K562 (cell line): Measurements from ENCODE around the gene PHKG1. TPM values are rescaled to one million over a fixed set of nuclear protein-coding genes. Genes with fewer than 3 reads are reported as not detected.

Experiments used
- C11orf30 ChIP-seq: fragments of 450-650 bp; IDR thresholded peaks from 2 replicates; pipeline ENCODE4 v1.6.1; 2016; ENCODE audit warnings: low read depth, mild to moderate bottlenecking
- E2F3 ChIP-seq: fragments of 250-450 bp; sonication (Bioruptor Pico); IDR thresholded peaks from 2 replicates; pipeline ENCODE4 v1.4.0; 2020; ENCODE audit warnings: mild to moderate bottlenecking
- ETS2 ChIP-seq: IDR thresholded peaks from 2 replicates; pipeline ENCODE4 v1.6.1; 2016; ENCODE audit warnings: borderline replicate concordance, missing genetic modification characterization, mild to moderate bottlenecking, moderate library complexity, missing compliant biosample characterization; ENCODE audit not compliant: poor library complexity, severe bottlenecking
- FOS ChIP-seq: IDR thresholded peaks from 3 replicates; pipeline ENCODE4 v1.6.1; 2011; ENCODE audit not compliant: insufficient read length; ENCODE audit errors: extremely low read depth
- HLTF ChIP-seq: fragments of 450-650 bp; IDR thresholded peaks from 2 replicates; pipeline ENCODE4 v1.6.1; 2016
- MCM5 ChIP-seq: fragments of 450-650 bp; IDR thresholded peaks from 2 replicates; pipeline ENCODE4 v1.6.1; 2016; ENCODE audit warnings: low read depth
- NR2C1 ChIP-seq, 2 experiments: fragments of 450-650 bp; IDR thresholded peaks; 2 replicates each; pipeline ENCODE4 v1.6.1; 2017; ENCODE audit warnings: mild to moderate bottlenecking in 2 of 2, antibody characterized with exemption in 1 of 2, inconsistent platforms in 1 of 2, missing compliant biosample characterization in 1 of 2, missing genetic modification characterization in 1 of 2
- RFX5 ChIP-seq: IDR thresholded peaks from 2 replicates; pipeline ENCODE4 v1.6.1; 2011; ENCODE audit warnings: low read depth, mild to moderate bottlenecking, improper control_type of control experiment, low read length
- SP1 ChIP-seq: sonication (generic); formaldehyde crosslinking; IDR thresholded peaks from 2 replicates; pipeline ENCODE4 v1.8.1; 2022; ENCODE audit warnings: mild to moderate bottlenecking, missing genetic modification reagents
- SRSF3 ChIP-seq: fragments of 200-400 bp; formaldehyde crosslinking; IDR thresholded peaks from 2 replicates; pipeline ENCODE4 v1.6.1; 2016; ENCODE audit warnings: mild to moderate bottlenecking, low read length, moderate library complexity; ENCODE audit not compliant: insufficient read depth
- TCFL5 ChIP-seq: fragments of 250-450 bp; sonication (Bioruptor Pico); conservative IDR thresholded peaks from 2 replicates; pipeline ENCODE4 v1.6.1; 2021; ENCODE audit warnings: mild to moderate bottlenecking, moderate library complexity, matching md5 sums
- ZC3H8 ChIP-seq: fragments of 450-650 bp; IDR thresholded peaks from 2 replicates; pipeline ENCODE4 v1.6.1; 2017
- ZFX ChIP-seq: sonication (generic); formaldehyde crosslinking; IDR thresholded peaks from 2 replicates; pipeline ENCODE4 v1.8.0; 2022; ENCODE audit warnings: mild to moderate bottlenecking, missing genetic modification reagents, moderate library complexity
- ZKSCAN8 ChIP-seq: fragments of 200-800 bp; sonication (Bioruptor generic); IDR thresholded peaks from 2 replicates; pipeline ENCODE4 v1.6.1; 2016; ENCODE audit warnings: missing genetic modification characterization, missing compliant biosample characterization
- ZNF644 ChIP-seq: fragments of 200-800 bp; sonication (Bioruptor generic); IDR thresholded peaks from 2 replicates; pipeline ENCODE4 v1.6.1; 2016; ENCODE audit warnings: low read depth, missing genetic modification characterization, missing compliant biosample characterization
- polyA plus RNA-seq, 8 experiments: library from polyadenylated mRNA; depleted of rRNA in 4 of 8; stranded (reverse) in 5 of 8; unstranded in 3 of 8; fragments of >200 nt; fragmentation: Nextera tagmentation in 2 of 8; fragmentation: Illumina TruSeq in 1 of 8; extraction: Ambion mirVana in 2 of 8; extraction: Trizol in 1 of 8; gene quantifications; 2 replicates each; pipeline versions ENCODE4 v1.2.1 to v1.2.3, GENCODE V29; 2011 to 2014; ENCODE audit warnings: inconsistent platforms in 1 of 8, missing spikeins in 1 of 8
- total RNA-seq, 7 experiments: library from RNA; depleted of rRNA in 6 of 7; stranded (reverse); fragments of >200 nt in 6 of 7; fragmentation: Illumina TruSeq in 2 of 7; extraction: Trizol in 2 of 7; gene quantifications; 2 replicates each; pipeline versions ENCODE4 v1.2.1 to v1.2.3, GENCODE V29; 2011 to 2021; ENCODE audit warnings: low replicate concordance in 1 of 7
- TF ChIP-seq, protein P1 (sequence below): IDR thresholded peaks from 3 replicates; pipeline ENCODE4 v1.6.1; 2011; ENCODE audit warnings: borderline replicate concordance, mild to moderate bottlenecking, moderate library complexity; ENCODE audit not compliant: insufficient read length; ENCODE audit errors: extremely low read depth
- TF ChIP-seq, protein P2 (sequence below): fragments of 450-650 bp; formaldehyde crosslinking; IDR thresholded peaks from 2 replicates; pipeline ENCODE4 v1.4.0; 2020; ENCODE audit warnings: mild to moderate bottlenecking
- TF ChIP-seq, protein P3 (sequence below), 2 experiments: IDR thresholded peaks; 2 replicates each; pipeline ENCODE4 v1.6.1; 2011; ENCODE audit warnings: borderline replicate concordance in 1 of 2, control low read depth in 1 of 2, low read depth in 1 of 2, low read length in 1 of 2, mild to moderate bottlenecking in 1 of 2, mixed read lengths in 1 of 2, moderate library complexity in 1 of 2; ENCODE audit not compliant: insufficient read depth in 1 of 2, insufficient read length in 1 of 2, poor library complexity in 1 of 2, severe bottlenecking in 1 of 2; ENCODE audit errors: extremely low read depth in 1 of 2
- TF ChIP-seq, protein P4 (sequence below): fragments of 450-650 bp; IDR thresholded peaks from 2 replicates; pipeline ENCODE4 v1.6.1; 2016; ENCODE audit warnings: missing biosample characterization, missing genetic modification characterization
- TF ChIP-seq, protein P5 (sequence below): fragments of 450-650 bp; formaldehyde crosslinking; IDR thresholded peaks from 2 replicates; pipeline ENCODE4 v1.4.0; 2022; ENCODE audit warnings: missing genetic modification characterization

PHKG1 gene
- total and polyA plus RNA-seq, 9 of the 15 experiments (the other 6 are each of a cell fraction or from before 2014, with no cell fraction given), result 0.10 to 0.83 (median 0.46) TPM

DNA sequence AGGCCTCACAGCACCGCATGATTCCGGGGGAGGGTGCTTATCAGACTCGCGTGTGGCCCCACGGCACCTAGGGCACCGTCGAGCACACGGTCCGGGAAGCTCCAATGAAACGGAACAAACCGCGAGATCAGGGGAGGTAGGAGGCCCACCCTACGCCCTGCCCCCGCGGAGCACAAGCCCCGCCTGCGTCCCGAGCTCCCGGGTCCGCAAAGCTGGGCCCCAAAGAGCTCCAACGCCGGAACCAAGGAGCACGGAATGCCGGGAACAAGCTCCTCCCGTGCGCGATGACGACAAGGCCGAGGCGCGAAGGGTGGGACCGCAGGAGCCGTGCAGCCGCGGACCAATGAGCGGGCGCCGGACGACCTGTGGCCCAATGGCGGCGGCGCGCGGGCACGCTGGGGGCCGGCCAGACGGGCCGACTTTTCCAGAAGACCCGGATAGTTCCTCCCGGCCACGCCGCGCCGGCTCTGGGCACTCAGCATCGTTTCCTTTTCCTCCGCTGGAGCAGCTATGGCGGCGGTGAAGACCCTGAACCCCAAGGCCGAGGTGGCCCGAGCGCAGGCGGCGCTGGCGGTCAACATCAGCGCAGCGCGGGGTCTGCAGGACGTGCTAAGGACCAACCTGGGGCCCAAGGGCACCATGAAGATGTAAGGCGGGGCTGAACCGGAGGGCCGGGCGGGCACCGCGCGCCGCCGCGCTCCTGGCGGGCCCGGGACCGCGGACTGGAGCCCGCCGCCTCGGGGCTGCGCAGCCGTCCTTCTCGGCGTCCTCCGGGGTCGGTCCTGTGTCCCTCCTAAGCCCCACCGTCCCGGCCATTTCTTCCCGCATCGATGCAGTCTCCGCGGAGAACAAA is 41.2 kb downstream of the PHKG1 start, which contains the start of the genes CCT6A and PSPH (continued):
- no peak for TF ChIP-seq RFX5
- peak; percentile 98 for TF ChIP-seq ZFX (CRISPR knock-in tag)
- TF ChIP-seq ZNF644 (tag), result no peak
- TF ChIP-seq, protein P1, sequence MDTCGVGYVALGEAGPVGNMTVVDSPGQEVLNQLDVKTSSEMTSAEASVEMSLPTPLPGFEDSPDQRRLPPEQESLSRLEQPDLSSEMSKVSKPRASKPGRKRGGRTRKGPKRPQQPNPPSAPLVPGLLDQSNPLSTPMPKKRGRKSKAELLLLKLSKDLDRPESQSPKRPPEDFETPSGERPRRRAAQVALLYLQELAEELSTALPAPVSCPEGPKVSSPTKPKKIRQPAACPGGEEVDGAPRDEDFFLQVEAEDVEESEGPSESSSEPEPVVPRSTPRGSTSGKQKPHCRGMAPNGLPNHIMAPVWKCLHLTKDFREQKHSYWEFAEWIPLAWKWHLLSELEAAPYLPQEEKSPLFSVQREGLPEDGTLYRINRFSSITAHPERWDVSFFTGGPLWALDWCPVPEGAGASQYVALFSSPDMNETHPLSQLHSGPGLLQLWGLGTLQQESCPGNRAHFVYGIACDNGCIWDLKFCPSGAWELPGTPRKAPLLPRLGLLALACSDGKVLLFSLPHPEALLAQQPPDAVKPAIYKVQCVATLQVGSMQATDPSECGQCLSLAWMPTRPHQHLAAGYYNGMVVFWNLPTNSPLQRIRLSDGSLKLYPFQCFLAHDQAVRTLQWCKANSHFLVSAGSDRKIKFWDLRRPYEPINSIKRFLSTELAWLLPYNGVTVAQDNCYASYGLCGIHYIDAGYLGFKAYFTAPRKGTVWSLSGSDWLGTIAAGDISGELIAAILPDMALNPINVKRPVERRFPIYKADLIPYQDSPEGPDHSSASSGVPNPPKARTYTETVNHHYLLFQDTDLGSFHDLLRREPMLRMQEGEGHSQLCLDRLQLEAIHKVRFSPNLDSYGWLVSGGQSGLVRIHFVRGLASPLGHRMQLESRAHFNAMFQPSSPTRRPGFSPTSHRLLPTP, result no peak
- no peak for TF ChIP-seq NR2C1 (IDR thresholded peaks at IDR 0.05)
- TF ChIP-seq NR2C1 (tag; IDR thresholded peaks at IDR 0.05), result no peak
- TF ChIP-seq, protein P2, sequence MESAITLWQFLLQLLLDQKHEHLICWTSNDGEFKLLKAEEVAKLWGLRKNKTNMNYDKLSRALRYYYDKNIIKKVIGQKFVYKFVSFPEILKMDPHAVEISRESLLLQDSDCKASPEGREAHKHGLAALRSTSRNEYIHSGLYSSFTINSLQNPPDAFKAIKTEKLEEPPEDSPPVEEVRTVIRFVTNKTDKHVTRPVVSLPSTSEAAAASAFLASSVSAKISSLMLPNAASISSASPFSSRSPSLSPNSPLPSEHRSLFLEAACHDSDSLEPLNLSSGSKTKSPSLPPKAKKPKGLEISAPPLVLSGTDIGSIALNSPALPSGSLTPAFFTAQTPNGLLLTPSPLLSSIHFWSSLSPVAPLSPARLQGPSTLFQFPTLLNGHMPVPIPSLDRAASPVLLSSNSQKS, result no peak
- TF ChIP-seq, protein P3, sequence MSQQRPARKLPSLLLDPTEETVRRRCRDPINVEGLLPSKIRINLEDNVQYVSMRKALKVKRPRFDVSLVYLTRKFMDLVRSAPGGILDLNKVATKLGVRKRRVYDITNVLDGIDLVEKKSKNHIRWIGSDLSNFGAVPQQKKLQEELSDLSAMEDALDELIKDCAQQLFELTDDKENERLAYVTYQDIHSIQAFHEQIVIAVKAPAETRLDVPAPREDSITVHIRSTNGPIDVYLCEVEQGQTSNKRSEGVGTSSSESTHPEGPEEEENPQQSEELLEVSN (IDR thresholded peaks at IDR 0.05; ENCODE audit: borderline replicate concordance in 1 of 2, extremely low read depth in 1 of 2, insufficient read depth in 1 of 2, insufficient read length in 1 of 2, low read depth in 1 of 2, low read length in 1 of 2, poor library complexity in 1 of 2, severe bottlenecking in 1 of 2), result peak; percentile 56 to 79
- no peak for TF ChIP-seq TCFL5
- TF ChIP-seq C11orf30, result no peak; the same call in 1 of the 2 replicates
- no peak for TF ChIP-seq SRSF3
- no peak for TF ChIP-seq HLTF
- TF ChIP-seq ZC3H8, result no peak
- no peak for TF ChIP-seq MCM5
- TF ChIP-seq, protein P4, sequence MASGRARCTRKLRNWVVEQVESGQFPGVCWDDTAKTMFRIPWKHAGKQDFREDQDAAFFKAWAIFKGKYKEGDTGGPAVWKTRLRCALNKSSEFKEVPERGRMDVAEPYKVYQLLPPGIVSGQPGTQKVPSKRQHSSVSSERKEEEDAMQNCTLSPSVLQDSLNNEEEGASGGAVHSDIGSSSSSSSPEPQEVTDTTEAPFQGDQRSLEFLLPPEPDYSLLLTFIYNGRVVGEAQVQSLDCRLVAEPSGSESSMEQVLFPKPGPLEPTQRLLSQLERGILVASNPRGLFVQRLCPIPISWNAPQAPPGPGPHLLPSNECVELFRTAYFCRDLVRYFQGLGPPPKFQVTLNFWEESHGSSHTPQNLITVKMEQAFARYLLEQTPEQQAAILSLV (tag), result no peak
- no peak for TF ChIP-seq ZKSCAN8 (CRISPR knock-in tag)
- peak; percentile 79 for TF ChIP-seq SP1 (CRISPR knock-in tag)
- no peak for TF ChIP-seq ETS2 (tag)
- TF ChIP-seq, protein P5, sequence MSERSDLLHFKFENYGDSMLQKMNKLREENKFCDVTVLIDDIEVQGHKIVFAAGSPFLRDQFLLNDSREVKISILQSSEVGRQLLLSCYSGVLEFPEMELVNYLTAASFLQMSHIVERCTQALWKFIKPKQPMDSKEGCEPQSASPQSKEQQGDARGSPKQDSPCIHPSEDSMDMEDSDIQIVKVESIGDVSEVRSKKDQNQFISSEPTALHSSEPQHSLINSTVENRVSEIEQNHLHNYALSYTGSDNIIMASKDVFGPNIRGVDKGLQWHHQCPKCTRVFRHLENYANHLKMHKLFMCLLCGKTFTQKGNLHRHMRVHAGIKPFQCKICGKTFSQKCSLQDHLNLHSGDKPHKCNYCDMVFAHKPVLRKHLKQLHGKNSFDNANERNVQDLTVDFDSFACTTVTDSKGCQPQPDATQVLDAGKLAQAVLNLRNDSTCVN, result no peak
- no peak for TF ChIP-seq E2F3 (CRISPR knock-in tag)
- peak; percentile 89 for TF ChIP-seq FOS
